ENCODE results near the gene MACROD2.

Gene MACROD2

DNA sequence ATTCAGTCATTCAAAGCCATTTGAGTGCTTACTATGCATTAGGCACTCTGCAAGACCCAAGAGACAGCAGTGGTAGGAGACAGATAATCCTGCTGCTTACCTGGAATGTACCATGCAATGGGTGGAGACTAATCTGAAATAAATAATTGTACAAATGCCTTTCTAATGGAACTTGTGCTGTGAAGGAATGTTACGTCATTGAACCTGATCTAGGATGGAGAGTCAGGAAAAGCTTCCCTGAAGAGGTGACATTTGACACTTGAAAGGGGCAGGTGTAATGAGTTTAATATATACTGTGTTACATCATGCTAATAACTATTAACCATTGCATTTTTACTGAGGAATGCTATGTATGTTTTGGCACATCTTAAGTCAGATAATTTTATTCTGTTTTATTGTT is 833.1 kb downstream of the MACROD2 start:
- Histone ChIP-seq H3K9me3 (ENCODE audit: control insufficient read depth, low read length) (no peaks in the 10 kb centered on the region), H3K36me3 (ENCODE audit: control insufficient read depth, insufficient read depth, low read length) (no peaks in the 10 kb centered on the region), H3K27me3 (ENCODE audit: control insufficient read depth, insufficient read depth, low read length, poor library complexity, severe bottlenecking) (no peaks in the 10 kb centered on the region), H3K4me1 (ENCODE audit: control insufficient read depth, insufficient read depth, low read length) (peaks cover 3% of the 10 kb centered on the region), H3K4me3 (ENCODE audit: insufficient read depth, low read depth, low read length) (no peak overlapping the region), H3K27ac (ENCODE audit: insufficient read depth, low read depth, low read length, poor library complexity, severe bottlenecking) (no peak overlapping the region)
- 93 to 94% methylated on average over 1 of the region's 1 CpG for WGBS, 2 experiments

DNA sequence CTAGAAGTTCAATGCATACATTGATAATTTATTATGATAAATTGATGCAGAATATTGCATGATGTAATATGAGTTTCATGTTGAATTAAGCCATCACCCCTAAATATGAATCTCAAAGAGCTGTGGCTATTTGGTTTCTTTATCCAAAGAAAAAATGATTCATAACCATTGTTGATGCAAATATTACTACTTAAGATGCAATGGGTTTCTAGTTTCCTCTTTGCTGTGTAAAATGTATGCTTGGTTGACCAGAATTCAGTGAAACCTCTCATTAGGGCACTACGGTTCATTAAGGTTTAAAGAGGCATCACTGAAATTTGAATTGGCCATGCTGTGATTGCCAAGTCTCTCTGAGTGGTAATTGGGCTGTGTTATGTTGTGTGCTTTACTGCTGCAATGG is 834.6 kb downstream of the MACROD2 start:
- no peak overlapping the region for H3K4me3 ChIP-seq (ENCODE audit: insufficient read depth, low read depth, low read length)
- 94 to 96% methylated on average over 1 of the region's 1 CpG for WGBS, 2 experiments
- H3K27ac ChIP-seq (ENCODE audit: insufficient read depth, low read depth, low read length, poor library complexity, severe bottlenecking) = no peak overlapping the region
- H3K27me3 ChIP-seq (ENCODE audit: control insufficient read depth, insufficient read depth, low read length, poor library complexity, severe bottlenecking) = no peaks in the 10 kb centered on the region
- H3K4me1 ChIP-seq (ENCODE audit: control insufficient read depth, insufficient read depth, low read length) = peaks cover 3% of the 10 kb centered on the region
- no peaks in the 10 kb centered on the region for H3K9me3 ChIP-seq (ENCODE audit: control insufficient read depth, low read length)
- H3K36me3 ChIP-seq (ENCODE audit: control insufficient read depth, insufficient read depth, low read length) = no peaks in the 10 kb centered on the region

DNA sequence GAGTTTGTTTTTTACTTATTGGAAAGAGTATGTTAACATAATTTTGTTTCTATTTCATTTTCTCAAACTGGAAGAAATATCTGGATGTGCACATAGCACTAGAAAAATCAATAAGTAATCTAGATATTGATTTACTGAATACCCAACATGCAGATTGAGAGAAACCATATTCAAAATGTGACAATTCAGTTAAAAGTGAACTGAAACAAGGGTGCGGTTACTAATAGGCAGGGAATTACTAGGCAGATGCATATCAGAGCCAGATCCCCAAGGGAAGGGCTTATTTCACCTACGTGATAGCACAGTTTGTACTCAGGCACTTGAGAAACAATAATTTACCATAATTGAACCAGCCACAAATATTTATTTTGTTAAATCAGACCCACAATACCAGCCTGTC is 835.1 kb downstream of the MACROD2 start:
- 92 to 100% methylated on average over 2 of the region's 2 CpGs for WGBS, 2 experiments
- H3K4me1 ChIP-seq (ENCODE audit: control insufficient read depth, insufficient read depth, low read length) = no peaks in the 10 kb centered on the region

DNA sequence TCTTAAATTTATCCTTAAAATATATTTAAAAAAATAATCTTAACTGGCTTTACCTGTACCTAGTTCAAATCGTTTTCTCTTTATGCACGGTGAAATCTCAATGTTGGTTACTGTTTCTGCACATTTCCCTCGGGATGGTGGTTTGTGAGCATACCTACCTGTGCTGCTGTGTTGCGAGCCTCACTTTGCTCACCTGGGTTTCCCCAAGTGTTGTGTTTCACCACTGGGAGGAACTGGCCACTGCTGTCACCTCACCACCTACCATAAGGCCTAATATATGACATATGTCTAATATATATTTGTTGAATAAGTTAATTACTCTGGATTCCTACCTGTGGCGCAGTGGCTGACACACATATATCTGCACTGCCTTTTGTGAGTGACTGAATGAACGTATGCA is 835.6 kb downstream of the MACROD2 start:
- Histone ChIP-seq H3K27me3 (ENCODE audit: control insufficient read depth, insufficient read depth, low read length, poor library complexity, severe bottlenecking) (no peaks in the 10 kb centered on the region), H3K4me1 (ENCODE audit: control insufficient read depth, insufficient read depth, low read length) (no peaks in the 10 kb centered on the region), H3K9me3 (ENCODE audit: control insufficient read depth, low read length) (no peaks in the 10 kb centered on the region), H3K36me3 (ENCODE audit: control insufficient read depth, insufficient read depth, low read length) (no peaks in the 10 kb centered on the region), H3K4me3 (ENCODE audit: insufficient read depth, low read depth, low read length) (no peak overlapping the region), H3K27ac (ENCODE audit: insufficient read depth, low read depth, low read length, poor library complexity, severe bottlenecking) (no peak overlapping the region)
- 95% methylated on average over 6 of the region's 6 CpGs for WGBS, 2 experiments

More for the DNA sequence above, 835.1 kb downstream of the MACROD2 start:
- Histone ChIP-seq H3K27me3 (ENCODE audit: control insufficient read depth, insufficient read depth, low read length, poor library complexity, severe bottlenecking) (no peaks in the 10 kb centered on the region), H3K9me3 (ENCODE audit: control insufficient read depth, low read length) (no peaks in the 10 kb centered on the region), H3K27ac (ENCODE audit: insufficient read depth, low read depth, low read length, poor library complexity, severe bottlenecking) (no peak overlapping the region), H3K36me3 (ENCODE audit: control insufficient read depth, insufficient read depth, low read length) (no peaks in the 10 kb centered on the region), H3K4me3 (ENCODE audit: insufficient read depth, low read depth, low read length) (no peak overlapping the region)

DNA sequence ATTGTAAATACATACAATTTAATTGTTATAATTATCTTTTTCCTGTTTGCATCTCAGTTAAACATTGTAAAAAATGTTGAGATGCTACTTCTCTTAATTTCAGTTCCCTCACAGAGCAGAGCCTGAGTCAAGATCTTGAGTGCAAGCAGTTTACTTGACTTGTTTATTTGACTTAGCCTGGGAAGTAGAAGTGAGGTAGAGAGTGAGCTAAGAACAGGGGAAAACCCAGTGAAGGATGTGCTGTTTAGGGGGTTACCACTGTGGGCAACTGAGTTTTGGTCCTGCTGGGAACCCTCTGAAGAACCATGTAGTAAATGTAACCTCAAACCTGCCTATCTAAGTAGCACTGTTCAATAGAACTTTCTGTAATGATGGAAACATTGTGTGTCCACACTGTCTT is 837.3 kb downstream of the MACROD2 start:
- no peak overlapping the region for H3K27ac ChIP-seq (ENCODE audit: insufficient read depth, low read depth, low read length, poor library complexity, severe bottlenecking)
- H3K4me3 ChIP-seq (ENCODE audit: insufficient read depth, low read depth, low read length) = no peak overlapping the region
- H3K4me1 ChIP-seq (ENCODE audit: control insufficient read depth, insufficient read depth, low read length) = no peaks in the 10 kb centered on the region
- no peaks in the 10 kb centered on the region for H3K36me3 ChIP-seq (ENCODE audit: control insufficient read depth, insufficient read depth, low read length)
- H3K9me3 ChIP-seq (ENCODE audit: control insufficient read depth, low read length) = no peaks in the 10 kb centered on the region
- no peaks in the 10 kb centered on the region for H3K27me3 ChIP-seq (ENCODE audit: control insufficient read depth, insufficient read depth, low read length, poor library complexity, severe bottlenecking)

DNA sequence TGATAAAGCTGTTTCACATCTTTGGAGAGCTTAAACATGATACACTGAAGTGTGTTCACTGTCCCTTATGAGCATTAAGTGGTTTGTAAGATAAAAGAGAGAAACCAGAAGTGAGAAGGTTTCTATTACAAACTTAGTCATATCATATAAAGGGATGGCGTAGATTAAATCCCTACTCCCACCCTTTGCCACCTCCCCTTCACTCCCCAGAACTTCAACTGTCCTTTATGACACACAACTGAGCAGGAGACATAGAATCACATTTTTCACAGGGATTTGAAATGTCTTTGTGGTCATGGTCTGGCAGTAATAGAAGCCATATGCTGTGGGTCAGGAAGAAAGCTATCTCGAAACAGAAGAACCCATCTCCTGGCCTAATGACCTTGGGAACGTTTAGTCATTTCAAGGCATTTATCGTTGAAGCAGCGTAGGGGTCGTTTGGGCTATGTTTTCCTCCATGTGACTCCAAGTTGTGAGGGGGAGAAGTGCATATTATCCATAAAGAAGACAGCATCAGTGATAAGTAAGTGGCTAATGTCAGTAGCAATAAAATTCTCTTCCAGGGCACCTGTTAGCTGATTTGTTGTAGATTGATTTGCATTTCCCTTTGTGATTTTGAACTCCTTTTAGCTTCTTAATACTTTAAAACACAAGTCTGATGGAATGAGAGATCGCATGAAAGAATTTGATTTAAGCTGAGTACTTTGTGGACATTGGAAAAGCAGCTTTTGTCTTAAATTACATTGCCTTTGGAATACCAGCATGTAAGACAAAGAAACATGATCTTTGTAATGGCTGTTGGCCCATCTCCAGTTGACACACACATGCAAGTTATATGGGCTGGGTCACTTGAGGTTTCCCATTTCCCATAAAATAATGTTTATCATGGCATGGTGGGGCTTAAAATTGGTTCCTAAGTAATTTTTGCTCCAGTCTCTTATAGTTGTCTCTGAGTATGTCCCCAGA is 843.6 kb downstream of the MACROD2 start:
- Histone ChIP-seq H3K9me3 (ENCODE audit: control insufficient read depth, low read length) (no peaks in the 10 kb centered on the region), H3K27me3 (ENCODE audit: control insufficient read depth, insufficient read depth, low read length, poor library complexity, severe bottlenecking) (no peaks in the 10 kb centered on the region), H3K4me1 (ENCODE audit: control insufficient read depth, insufficient read depth, low read length) (no peaks in the 10 kb centered on the region), H3K27ac (ENCODE audit: insufficient read depth, low read depth, low read length, poor library complexity, severe bottlenecking) (no peak overlapping the region), H3K4me3 (ENCODE audit: insufficient read depth, low read depth, low read length) (no peak overlapping the region), H3K36me3 (ENCODE audit: control insufficient read depth, insufficient read depth, low read length) (no peaks in the 10 kb centered on the region)
- 95% methylated on average over 7 of the region's 7 CpGs for WGBS, 2 experiments

DNA sequence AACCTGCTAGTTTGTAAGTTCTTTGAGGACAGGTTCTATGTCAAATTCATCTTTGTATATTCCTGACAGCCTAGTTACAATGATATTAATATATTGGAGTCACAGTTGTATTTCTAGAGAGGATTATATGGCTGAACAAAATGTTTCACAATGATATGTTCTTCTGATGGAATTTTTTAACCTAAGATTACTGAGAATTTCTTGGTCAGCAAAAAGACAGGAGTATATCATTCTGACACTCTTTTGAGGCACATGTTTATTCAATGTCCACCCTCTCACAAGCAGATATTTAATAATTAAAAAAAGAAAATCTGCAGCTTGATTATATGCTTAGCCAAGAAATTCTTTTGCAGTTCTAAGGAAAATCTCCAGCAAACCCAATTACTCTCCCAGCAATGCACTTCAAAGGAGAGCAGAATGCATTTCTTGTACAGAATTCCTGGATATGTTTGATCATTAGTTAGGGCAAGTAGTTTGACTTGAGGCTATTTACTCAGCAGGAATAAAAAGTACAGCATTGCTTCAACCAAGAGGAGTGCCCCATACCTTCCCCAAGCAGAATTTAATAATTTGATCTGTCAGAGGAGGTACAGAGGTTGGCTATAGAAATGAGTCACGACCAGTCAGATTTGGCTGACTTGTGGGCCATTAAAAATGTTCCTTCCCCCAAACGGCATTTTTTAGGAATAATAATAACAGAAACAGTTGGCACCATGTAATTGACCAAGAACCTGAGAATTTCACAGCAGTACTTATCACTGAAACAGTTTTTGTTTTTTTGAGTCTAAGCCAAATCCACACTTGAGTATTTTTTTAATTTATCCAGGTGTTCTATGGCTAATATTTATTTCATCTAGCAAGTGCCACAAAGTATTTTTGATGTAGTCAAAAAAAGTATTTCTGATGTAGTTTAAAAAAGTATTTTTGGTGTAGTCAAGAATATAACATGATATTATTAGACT is 850.2 kb downstream of the MACROD2 start:
- WGBS, 2 experiments = 92 to 95% methylated on average over 2 of the region's 2 CpGs

DNA sequence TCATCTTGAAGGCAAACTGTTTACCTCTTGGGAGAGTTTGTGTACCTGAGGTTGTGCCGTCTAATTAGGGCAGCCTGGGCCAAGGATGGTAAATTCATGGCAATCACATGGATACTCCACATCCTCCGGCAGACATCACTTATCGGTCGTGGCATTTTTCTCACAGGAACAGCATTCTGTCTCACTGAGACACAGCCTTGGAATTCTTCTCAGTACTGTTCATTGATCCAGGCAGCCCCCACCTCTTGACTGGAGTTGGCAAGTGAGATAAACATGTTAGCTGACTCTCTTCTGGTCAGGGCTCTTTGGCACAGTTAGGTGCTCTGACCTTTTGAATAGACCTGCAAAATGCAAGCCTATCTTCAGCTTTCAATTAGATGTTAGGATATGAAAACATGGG is 853.5 kb downstream of the MACROD2 start:
- no peaks in the 10 kb centered on the region for H3K36me3 ChIP-seq (ENCODE audit: control insufficient read depth, insufficient read depth, low read length)
- 91 to 92% methylated on average over 4 of the region's 4 CpGs for WGBS, 2 experiments
- H3K9me3 ChIP-seq (ENCODE audit: control insufficient read depth, low read length) = no peaks in the 10 kb centered on the region
- no peak overlapping the region for H3K4me3 ChIP-seq (ENCODE audit: insufficient read depth, low read depth, low read length)
- no peak overlapping the region for H3K27ac ChIP-seq (ENCODE audit: insufficient read depth, low read depth, low read length, poor library complexity, severe bottlenecking)
- peaks cover 6% of the 10 kb centered on the region for H3K4me1 ChIP-seq (ENCODE audit: control insufficient read depth, insufficient read depth, low read length)
- H3K27me3 ChIP-seq (ENCODE audit: control insufficient read depth, insufficient read depth, low read length, poor library complexity, severe bottlenecking) = no peaks in the 10 kb centered on the region

More for the DNA sequence above, 850.2 kb downstream of the MACROD2 start:
- Histone ChIP-seq H3K4me3 (ENCODE audit: insufficient read depth, low read depth, low read length) (no peak overlapping the region), H3K4me1 (ENCODE audit: control insufficient read depth, insufficient read depth, low read length) (peaks cover 6% of the 10 kb centered on the region), H3K9me3 (ENCODE audit: control insufficient read depth, low read length) (no peaks in the 10 kb centered on the region), H3K36me3 (ENCODE audit: control insufficient read depth, insufficient read depth, low read length) (no peaks in the 10 kb centered on the region), H3K27me3 (ENCODE audit: control insufficient read depth, insufficient read depth, low read length, poor library complexity, severe bottlenecking) (no peaks in the 10 kb centered on the region), H3K27ac (ENCODE audit: insufficient read depth, low read depth, low read length, poor library complexity, severe bottlenecking) (no peak overlapping the region)

DNA sequence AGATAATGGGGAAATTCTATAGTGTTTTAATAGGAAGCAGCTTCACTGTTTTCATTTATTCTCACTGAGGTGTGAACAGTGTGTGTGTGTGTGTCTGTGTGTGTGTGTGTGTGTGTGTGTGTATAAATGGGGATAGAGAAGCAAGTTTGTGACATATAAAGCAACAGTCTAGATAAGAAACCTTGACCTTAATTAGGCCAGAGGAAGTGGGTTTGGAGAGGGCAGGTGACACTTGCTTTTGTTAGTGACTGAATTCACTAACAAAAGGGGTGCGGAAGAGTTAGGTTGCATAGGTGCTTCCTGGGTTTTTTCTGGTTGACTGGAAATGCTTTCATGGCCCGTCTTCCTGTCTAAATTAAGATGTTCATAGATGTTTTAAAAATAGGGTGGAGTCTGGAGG is 857.8 kb downstream of the MACROD2 start:
- H3K36me3 ChIP-seq (ENCODE audit: control insufficient read depth, insufficient read depth, low read length) = no peaks in the 10 kb centered on the region
- no peak overlapping the region for H3K4me3 ChIP-seq (ENCODE audit: insufficient read depth, low read depth, low read length)
- WGBS, 2 experiments = 93 to 95% methylated on average over 2 of the region's 2 CpGs
- H3K27me3 ChIP-seq (ENCODE audit: control insufficient read depth, insufficient read depth, low read length, poor library complexity, severe bottlenecking) = no peaks in the 10 kb centered on the region
- H3K4me1 ChIP-seq (ENCODE audit: control insufficient read depth, insufficient read depth, low read length) = no peaks in the 10 kb centered on the region
- H3K27ac ChIP-seq (ENCODE audit: insufficient read depth, low read depth, low read length, poor library complexity, severe bottlenecking) = no peak overlapping the region
- H3K9me3 ChIP-seq (ENCODE audit: control insufficient read depth, low read length) = no peaks in the 10 kb centered on the region

DNA sequence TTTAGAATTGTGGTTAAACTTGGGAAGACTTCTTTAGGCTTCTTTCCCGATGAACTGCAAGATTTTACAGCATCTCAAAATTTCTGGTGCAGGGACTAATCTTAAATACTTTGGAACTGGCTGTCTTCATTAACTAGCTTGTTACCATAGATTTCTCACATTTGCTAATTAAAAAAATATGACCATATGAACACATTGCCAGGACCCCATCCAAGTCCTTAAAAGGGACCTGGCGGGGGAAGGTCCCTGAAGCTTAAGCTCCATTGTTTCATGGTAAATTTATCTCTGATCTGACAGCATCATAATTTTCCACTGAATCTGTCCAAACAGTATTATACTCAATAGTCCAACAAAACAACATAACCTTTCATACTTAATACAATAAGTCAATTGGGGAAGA is 859.9 kb downstream of the MACROD2 start:
- H3K4me3 ChIP-seq (ENCODE audit: insufficient read depth, low read depth, low read length) = no peak overlapping the region
- H3K27me3 ChIP-seq (ENCODE audit: control insufficient read depth, insufficient read depth, low read length, poor library complexity, severe bottlenecking) = no peaks in the 10 kb centered on the region
- H3K36me3 ChIP-seq (ENCODE audit: control insufficient read depth, insufficient read depth, low read length) = no peaks in the 10 kb centered on the region
- H3K27ac ChIP-seq (ENCODE audit: insufficient read depth, low read depth, low read length, poor library complexity, severe bottlenecking) = no peak overlapping the region
- WGBS, 2 experiments = 87 to 97% methylated on average over 2 of the region's 2 CpGs
- H3K4me1 ChIP-seq (ENCODE audit: control insufficient read depth, insufficient read depth, low read length) = no peaks in the 10 kb centered on the region
- no peaks in the 10 kb centered on the region for H3K9me3 ChIP-seq (ENCODE audit: control insufficient read depth, low read length)
